Stimulated activated memory B cell treated with anti-CD40 and anti-IgM and Interleukin-4, amounts not matched to agents 10 μg/mL and 1 μg/mL and 100 μg/mL, for 72 hours (primary cell): ENCODE results near the gene SNW1.
"Not testable (repeated sequence)": the region's sequence is repeated elsewhere in the genome, so short reads cannot be mapped to it uniquely, and the experiment has no call there.

Experiments
- ATAC-seq: fragments of 150-1000 bp; cut with Tn5 transposase; 2 replicates; pipeline ENCODE4 v1.10.0; 2021
- H3K27ac Mint-ChIP-seq: one replicate; pipeline ENCODE4 v1.8.0; 2022; ENCODE audit warnings: mild to moderate bottlenecking, mixed read lengths
- H3K27me3 Mint-ChIP-seq: one replicate; pipeline ENCODE4 v1.8.0; 2022; ENCODE audit warnings: mixed read lengths
- H3K36me3 Mint-ChIP-seq: one replicate; pipeline ENCODE4 v1.8.0; 2022; ENCODE audit warnings: mixed read lengths
- H3K4me1 Mint-ChIP-seq: one replicate; pipeline ENCODE4 v1.8.0; 2022; ENCODE audit warnings: mixed read lengths
- H3K4me3 Mint-ChIP-seq: one replicate; pipeline ENCODE4 v1.8.0; 2022; ENCODE audit warnings: mild to moderate bottlenecking, moderate library complexity, mixed read lengths
- H3K9me3 Mint-ChIP-seq: one replicate; pipeline ENCODE4 v1.8.0; 2022; ENCODE audit warnings: mixed read lengths

Gene SNW1

DNA sequence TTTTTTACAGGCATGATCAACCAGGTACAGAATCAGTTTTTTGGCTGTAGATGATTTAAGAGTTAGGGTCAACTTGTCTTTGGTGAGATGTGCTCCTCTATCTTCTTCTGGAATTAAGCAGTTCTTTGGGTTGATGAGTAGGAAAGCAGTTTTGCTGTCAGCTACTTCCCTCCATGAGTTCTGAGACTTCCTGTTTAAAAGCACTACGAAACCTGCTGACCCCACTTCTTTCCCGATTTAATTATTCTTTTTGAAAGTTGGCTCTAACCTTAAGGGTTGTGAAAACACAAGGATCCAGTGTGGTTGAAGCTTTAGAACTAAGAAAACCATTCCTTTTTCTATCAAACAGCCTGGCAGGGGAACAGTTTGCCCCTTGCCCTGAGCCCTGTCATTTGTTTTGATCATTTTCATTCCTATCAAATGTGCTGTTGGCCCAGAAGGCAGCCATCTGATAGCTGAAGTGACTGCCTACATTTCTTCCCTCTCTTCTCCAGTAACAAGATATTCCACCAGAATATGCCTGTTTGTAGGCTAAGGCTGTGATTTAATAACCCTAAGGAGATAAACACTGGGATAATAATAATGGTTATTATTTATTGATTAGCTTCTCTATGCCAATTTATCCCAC lies 7.6 kb upstream of the SNW1 start:
- not testable (repeated sequence) for H3K27ac Mint-ChIP-seq, H3K36me3 Mint-ChIP-seq, H3K4me3 Mint-ChIP-seq, ATAC-seq, H3K27me3 Mint-ChIP-seq, H3K9me3 Mint-ChIP-seq, H3K4me1 Mint-ChIP-seq

DNA sequence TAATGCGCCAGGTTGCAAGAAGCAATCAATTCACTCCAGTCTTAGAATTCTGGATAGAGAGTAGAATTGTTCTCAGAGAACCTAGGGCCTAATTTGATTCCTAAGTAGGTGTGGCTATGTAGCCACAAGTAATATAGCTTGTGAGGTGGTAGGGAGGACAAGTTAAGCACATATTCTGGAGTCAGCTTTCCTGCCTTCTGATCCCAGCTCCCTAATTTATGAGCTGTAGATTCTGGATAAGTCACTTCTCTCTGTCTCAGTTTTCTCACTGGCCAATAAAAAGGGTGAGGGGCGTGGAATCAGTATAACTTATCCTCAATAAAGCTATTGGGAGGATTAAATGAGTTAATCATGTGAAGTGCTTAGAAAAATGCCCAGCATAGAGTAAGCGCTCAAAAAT lies 3.0 kb upstream of the SNW1 start:
- peaks cover 2% of the 10 kb centered on the region for H3K4me1 Mint-ChIP-seq
- no peaks in the 10 kb centered on the region for H3K27me3 Mint-ChIP-seq
- H3K36me3 Mint-ChIP-seq = no peaks in the 10 kb centered on the region
- no peak overlapping the region for H3K4me3 Mint-ChIP-seq
- H3K9me3 Mint-ChIP-seq = no peaks in the 10 kb centered on the region
- no peak for ATAC-seq
- no peak overlapping the region for H3K27ac Mint-ChIP-seq

DNA sequence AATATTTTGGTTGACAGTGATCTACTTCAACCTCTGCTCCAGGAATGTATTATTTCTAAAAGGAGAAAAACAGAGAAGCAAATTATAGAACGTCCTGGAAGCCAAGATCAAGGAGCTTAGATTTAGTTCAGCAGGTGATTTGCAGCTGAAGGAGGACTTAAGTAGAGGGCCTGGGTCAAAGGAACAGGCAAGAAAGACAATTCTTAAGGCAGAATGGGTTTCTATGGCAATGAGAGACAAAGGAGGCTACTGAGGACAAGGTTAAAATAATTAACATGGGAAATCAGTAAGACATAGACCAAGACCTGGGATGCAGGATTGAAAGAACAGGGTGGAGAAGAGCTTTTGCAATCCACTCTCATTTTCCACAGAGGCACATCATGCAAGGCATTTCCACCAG lies 2.4 kb upstream of the SNW1 start:
- ATAC-seq = no peak
- Mint-ChIP-seq H3K27ac (no peak overlapping the region), H3K9me3 (no peaks in the 10 kb centered on the region), H3K4me1 (peaks cover 9% of the 10 kb centered on the region), H3K36me3 (peaks cover 4% of the 10 kb centered on the region), H3K4me3 (no peak overlapping the region), H3K27me3 (no peaks in the 10 kb centered on the region)

DNA sequence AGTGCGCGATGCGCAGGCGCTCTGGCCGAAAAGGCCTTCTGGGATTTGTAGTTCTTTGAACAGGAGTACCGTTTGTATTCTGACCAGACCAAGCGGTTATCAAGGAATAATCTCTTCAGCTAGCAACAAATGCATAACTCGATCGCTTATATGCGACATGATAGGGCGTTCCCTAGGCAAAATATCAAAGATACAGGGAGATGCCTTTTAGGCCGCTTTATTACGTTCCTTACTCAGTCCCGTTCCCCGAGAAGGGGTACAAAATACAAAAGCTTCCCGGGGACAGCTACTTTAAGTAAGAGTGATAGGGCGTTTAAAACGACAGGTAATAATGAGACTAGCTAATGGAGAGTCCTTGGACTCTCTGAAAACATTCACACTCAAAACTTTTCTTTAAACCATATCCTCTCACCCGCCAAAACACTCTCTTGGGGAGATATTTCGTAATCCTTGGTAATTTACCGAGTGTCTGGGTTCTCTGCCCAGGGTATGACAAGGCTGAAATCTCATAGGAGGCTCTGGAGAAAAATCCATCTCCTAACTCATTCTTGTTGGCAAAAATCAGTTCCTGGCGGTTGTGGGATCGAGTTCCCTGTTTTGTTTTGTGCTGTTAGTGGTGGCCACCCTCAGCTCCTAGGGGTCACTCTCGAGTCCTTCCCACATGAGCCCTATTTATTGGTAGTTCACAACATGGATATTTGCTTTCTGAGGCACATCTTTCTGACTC lies 412 bp upstream of the SNW1 start:
- Mint-ChIP-seq H3K4me1 (peaks cover 27% of the 10 kb centered on the region), H3K27me3 (no peaks in the 10 kb centered on the region), H3K4me3 (peak overlapping the region; percentile 92), H3K9me3 (no peaks in the 10 kb centered on the region), H3K36me3 (peaks cover 11% of the 10 kb centered on the region), H3K27ac (peak overlapping the region; percentile 97)
- ATAC-seq = peak; percentile 34

DNA sequence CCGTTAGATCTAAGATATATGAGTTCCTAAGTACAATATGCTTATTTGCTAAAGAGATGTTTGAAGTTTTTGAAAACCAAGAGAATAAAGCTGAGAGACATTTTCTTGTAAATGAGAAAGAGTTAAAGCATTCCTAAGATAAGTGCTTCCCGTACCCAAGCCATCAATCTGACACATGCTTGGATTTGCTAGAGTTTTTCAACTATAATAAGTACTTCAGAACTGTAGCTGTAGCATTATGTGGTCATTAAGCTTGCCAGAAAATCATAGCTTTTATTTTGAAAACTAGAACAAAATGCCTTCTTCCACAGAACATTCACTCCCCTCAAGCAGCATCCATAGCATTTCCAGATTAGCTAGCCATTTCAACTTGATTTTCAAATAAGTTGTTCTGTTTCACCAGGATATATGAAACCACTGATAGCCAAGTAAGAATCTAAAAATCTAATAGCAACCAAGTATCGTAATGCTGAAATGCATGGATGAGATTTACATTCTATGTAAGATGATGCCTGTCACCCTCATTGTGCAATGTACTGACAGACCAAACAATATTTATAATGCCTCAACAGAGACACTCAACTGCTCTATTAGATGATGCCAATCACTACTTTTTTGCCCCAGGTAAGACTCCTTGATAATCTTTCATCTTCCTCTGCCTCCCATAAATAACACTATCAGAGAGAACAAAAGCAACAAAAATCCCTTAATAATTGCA lies 8.0 kb downstream of the SNW1 start:
- peaks cover 60% of the 10 kb centered on the region for H3K36me3 Mint-ChIP-seq
- H3K9me3 Mint-ChIP-seq = no peaks in the 10 kb centered on the region
- H3K27me3 Mint-ChIP-seq = no peaks in the 10 kb centered on the region
- H3K4me1 Mint-ChIP-seq = peaks cover 28% of the 10 kb centered on the region
- no peak for ATAC-seq
- H3K27ac Mint-ChIP-seq = no peak overlapping the region
- no peak overlapping the region for H3K4me3 Mint-ChIP-seq

DNA sequence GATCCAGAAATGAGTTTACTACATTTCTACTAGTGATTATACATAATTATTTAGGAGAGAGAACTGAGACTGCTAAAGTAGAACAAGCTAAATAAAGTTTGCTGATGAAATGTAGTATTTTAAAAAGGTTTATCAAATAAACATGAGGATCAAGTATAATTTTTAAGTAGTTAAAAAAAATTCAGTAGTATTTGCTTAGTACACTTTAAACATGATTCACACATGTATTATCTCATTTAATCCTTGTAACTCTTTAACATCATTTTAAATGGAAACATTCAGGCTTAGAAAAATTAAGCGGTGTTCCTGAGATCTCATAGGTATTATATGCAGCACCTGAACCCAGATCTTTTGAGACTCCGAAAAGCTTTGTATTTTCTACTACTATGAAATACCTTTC lies 8.7 kb downstream of the SNW1 start:
- no peaks in the 10 kb centered on the region for H3K27me3 Mint-ChIP-seq
- H3K9me3 Mint-ChIP-seq = no peaks in the 10 kb centered on the region
- H3K36me3 Mint-ChIP-seq = peaks cover 57% of the 10 kb centered on the region
- H3K4me3 Mint-ChIP-seq = no peak overlapping the region
- peaks cover 21% of the 10 kb centered on the region for H3K4me1 Mint-ChIP-seq
- no peak overlapping the region for H3K27ac Mint-ChIP-seq
- no peak for ATAC-seq

DNA sequence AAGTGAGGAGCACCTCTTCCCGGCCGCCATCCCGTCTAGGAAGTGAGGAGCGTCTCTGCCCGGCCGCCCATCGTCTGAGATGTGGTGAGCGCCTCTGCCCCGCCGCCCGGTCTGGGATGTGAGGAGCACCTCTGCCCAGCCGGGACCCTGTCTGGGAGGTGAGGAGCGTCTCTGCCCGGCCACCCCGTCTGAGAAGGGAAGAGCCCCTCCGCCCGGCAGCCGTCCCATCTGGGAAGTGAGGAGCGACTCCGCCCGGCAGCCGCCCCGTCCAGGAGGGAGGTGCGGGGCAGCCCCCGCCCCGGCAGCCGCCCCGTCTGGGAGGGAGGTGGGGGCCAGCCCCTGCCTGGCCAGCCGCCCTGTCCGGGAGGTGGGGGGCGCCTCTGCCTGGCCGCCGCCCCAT lies 13.5 kb downstream of the SNW1 start:
- not testable (repeated sequence) for H3K27me3 Mint-ChIP-seq, H3K9me3 Mint-ChIP-seq, ATAC-seq, H3K27ac Mint-ChIP-seq, H3K4me3 Mint-ChIP-seq, H3K4me1 Mint-ChIP-seq
- peaks cover 66% of the 10 kb centered on the region for H3K36me3 Mint-ChIP-seq

DNA sequence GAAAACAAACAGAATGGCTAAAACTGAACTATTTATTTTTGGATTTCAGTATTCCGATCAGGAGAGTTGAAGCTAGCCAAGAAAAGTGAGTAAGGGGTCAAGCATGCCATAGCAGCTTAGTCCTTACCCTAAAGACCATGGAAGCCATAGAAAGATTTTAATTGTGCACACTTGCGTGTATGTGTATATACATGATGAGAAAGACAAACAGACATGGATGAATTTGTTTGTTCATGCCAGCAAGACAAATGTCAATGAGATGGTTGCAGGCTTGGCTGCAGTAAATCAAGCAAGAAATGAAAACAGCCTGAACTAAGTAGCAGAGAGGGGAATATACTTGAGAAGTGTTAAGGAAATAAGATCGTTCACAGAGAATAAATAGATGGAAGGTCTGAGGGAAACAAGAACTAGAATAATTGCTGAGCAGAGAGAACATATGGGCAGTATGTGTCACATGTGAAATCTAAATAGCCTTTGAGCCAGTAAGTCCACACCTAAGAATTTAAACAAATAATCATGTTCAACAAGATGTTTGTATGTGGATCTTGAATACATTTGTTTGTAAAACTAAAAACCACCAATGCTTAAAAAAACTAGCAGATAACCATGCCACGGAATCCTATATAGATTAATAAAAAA lies 14.8 kb downstream of the SNW1 start:
- peaks cover 73% of the 10 kb centered on the region for H3K36me3 Mint-ChIP-seq
- H3K27ac Mint-ChIP-seq = no peak overlapping the region
- no peak overlapping the region for H3K4me3 Mint-ChIP-seq
- no peak for ATAC-seq
- no peaks in the 10 kb centered on the region for H3K9me3 Mint-ChIP-seq
- H3K4me1 Mint-ChIP-seq = peaks cover 6% of the 10 kb centered on the region
- H3K27me3 Mint-ChIP-seq = no peaks in the 10 kb centered on the region

DNA sequence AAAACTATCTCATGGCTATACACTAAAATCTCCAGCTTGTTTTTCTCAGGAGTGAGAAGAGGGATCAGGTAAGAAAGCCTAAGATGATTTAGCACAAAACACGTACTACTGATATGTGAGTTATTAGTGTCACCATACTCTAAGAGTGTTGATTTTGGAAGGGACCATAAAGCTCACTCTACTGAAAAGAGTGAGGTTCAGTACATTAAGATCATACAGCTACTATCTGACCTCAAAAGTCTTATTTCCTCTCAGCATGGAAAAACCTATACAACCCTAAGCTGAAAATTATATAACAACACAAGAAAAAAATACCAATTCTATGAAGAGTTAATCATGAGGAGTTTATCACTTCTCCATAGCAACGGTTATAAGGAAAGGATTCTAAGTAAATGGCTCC lies 19.5 kb downstream of the SNW1 start:
- H3K4me1 Mint-ChIP-seq = peaks cover 12% of the 10 kb centered on the region
- H3K4me3 Mint-ChIP-seq = no peak overlapping the region
- peaks cover 49% of the 10 kb centered on the region for H3K36me3 Mint-ChIP-seq
- no peak overlapping the region for H3K27ac Mint-ChIP-seq
- no peaks in the 10 kb centered on the region for H3K27me3 Mint-ChIP-seq
- no peaks in the 10 kb centered on the region for H3K9me3 Mint-ChIP-seq
- ATAC-seq = no peak

DNA sequence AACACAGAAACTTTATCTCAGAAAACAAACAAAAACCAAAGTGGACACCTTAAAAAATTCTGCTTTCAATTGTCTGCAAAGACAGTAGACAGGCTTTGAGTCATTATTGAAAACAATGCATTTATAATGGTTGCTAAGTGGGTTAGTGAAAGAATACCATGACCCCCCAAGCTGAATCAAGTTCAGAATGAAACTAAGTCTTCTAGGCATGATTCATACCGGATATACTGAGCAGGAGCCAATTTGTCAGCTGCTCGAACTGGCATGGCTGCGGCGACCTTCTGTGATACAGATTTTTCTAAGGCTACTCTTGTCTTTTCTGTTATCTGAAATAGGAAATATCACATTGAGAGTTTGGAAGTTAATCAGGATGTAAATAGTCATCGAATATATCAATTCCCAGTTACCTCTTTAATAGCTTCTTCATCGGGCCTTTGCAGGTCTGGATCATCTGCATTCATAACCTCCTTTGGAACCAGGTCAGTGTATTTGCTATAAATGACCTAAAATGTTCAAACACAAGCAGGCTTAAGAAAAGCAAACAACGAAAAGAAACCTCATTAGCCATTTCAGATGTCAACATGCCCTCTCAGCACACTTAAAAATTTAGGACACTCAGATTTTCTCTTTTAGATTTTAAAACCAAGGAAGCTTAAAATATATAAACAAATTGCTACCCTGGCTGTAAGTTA lies 22.3 kb downstream of the SNW1 start:
- H3K4me1 Mint-ChIP-seq = peaks cover 6% of the 10 kb centered on the region
- no peak overlapping the region for H3K27ac Mint-ChIP-seq
- no peak for ATAC-seq
- H3K4me3 Mint-ChIP-seq = no peak overlapping the region
- peaks cover 49% of the 10 kb centered on the region for H3K36me3 Mint-ChIP-seq
- no peaks in the 10 kb centered on the region for H3K9me3 Mint-ChIP-seq
- H3K27me3 Mint-ChIP-seq = no peaks in the 10 kb centered on the region

DNA sequence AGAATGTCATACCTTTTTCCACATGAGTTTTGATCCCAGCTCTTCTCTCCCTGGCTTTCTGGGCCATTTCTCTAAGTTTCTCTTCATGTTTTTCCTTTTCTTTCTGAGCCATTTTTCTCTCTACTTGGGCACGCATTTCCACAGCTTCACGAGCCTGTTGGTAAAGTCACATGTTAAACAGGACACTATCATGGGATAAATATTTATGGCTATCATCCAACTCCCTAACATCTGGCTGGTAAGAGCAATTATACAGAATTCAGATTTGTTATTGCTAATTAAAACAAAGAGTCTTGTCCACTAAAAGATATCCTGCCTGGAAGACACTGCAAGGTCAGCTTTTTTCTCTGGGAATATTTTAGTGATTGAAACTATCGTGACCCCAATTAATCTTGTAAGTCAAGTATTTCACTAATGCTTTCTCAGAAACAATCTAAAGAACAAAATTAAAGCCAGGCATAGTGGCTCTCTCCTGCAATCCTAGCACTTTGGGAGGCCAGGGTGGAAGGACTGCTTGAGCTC lies 29.9 kb downstream of the SNW1 start:
- Mint-ChIP-seq H3K27ac (no peak overlapping the region), H3K27me3 (no peaks in the 10 kb centered on the region), H3K36me3 (peaks cover 70% of the 10 kb centered on the region), H3K9me3 (no peaks in the 10 kb centered on the region), H3K4me1 (no peaks in the 10 kb centered on the region), H3K4me3 (no peak overlapping the region)
- no peak for ATAC-seq

DNA sequence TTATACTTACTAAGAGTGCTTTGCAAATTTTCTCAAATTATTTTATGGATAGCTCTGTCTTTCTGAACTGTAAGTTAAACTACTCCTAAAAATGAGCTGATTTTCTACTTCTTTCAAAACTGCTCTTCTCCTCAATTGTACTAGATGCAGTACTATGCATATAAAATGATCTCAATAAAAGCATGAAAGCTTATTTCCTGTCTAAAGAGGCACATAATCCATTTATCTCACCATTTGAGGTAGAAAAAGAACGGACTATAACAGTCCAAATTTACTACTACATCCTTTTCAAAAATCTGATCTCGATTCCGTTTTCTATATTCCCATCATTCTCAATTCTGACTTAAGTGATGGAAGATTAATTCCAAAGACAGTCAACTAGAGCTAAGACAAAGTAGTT lies 38.7 kb downstream of the SNW1 start:
- H3K36me3 Mint-ChIP-seq = peaks cover 88% of the 10 kb centered on the region
- H3K27ac Mint-ChIP-seq = no peak overlapping the region

DNA sequence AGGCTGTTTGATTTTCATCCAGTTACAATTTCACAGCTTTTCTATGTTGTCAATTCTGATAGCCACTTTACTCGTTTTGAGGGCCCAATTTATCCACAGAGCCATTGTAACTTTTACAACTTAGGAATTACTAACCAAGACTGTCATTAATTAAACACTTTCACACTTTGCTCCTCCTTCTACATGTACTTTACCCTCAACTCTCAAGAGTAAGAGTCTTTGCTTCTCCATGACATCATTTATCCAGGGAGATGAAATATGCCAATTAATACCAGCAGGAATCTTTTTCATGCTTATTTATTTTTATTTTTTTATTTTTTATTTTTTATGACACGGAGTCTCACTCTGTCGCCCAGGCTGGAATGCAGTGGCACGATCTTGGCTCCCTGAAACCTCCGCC lies 39.5 kb downstream of the SNW1 start:
- ATAC-seq = no peak
- no peaks in the 10 kb centered on the region for H3K27me3 Mint-ChIP-seq
- peaks cover 80% of the 10 kb centered on the region for H3K36me3 Mint-ChIP-seq
- H3K4me1 Mint-ChIP-seq = no peaks in the 10 kb centered on the region
- no peak overlapping the region for H3K27ac Mint-ChIP-seq
- no peaks in the 10 kb centered on the region for H3K9me3 Mint-ChIP-seq
- H3K4me3 Mint-ChIP-seq = no peak overlapping the region

More for the DNA sequence above, 38.7 kb downstream of the SNW1 start:
- Mint-ChIP-seq H3K4me3 (no peak overlapping the region), H3K27me3 (no peaks in the 10 kb centered on the region), H3K9me3 (no peaks in the 10 kb centered on the region), H3K4me1 (no peaks in the 10 kb centered on the region)
- ATAC-seq = no peak

DNA sequence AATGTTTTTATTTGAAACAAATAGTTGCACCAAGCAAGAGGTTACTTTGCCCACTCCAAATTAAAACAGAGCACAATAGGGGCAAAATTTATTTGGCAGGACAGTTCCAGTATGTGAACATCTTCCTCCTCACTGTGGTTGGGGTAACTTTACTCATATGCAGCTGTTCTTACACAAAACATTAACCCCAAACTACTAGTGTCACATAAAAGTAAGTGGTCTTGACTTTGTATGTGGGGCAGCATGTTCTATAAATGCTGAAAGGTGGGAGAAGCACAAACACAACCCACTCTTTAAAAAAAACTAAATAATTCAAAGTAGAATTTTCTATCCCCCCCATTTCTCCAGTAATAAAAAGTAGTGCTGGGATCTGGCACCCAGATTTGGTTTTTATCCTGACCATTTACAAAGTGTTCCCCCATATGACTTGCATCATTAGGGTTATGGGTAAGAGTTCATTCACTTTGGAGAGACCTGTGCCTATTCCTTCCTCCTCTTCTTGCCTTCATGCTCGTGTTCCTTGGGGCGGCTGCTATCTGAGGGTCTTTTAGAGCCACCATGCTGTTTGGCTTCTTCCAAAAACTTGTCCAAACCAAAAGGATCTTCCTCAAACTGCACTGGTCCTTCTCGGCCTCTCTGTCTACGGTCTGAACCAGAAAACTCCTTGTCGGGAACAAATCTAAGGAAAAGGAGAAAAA lies 43.2 kb downstream of the SNW1 start:
- no peaks in the 10 kb centered on the region for H3K27me3 Mint-ChIP-seq
- peaks cover 60% of the 10 kb centered on the region for H3K36me3 Mint-ChIP-seq
- H3K27ac Mint-ChIP-seq = peak overlapping the region; percentile 24
- no peak for ATAC-seq
- H3K4me3 Mint-ChIP-seq = no peak overlapping the region
- H3K4me1 Mint-ChIP-seq = peaks cover 5% of the 10 kb centered on the region
- H3K9me3 Mint-ChIP-seq = no peaks in the 10 kb centered on the region
